Measurements from ENCODE around the gene PRKN. TPM values are rescaled to one million over a fixed set of nuclear protein-coding genes. Genes with fewer than 3 reads are reported as not detected.
"Not testable (repeated sequence)": the region's sequence is repeated elsewhere in the genome, so short reads cannot be mapped to it uniquely, and the experiment has no call there.

Gene PRKN
- total RNA-seq, 3 donors from 2014 or later = 5.2 to 10.2 (median 8.1) TPM

DNA sequence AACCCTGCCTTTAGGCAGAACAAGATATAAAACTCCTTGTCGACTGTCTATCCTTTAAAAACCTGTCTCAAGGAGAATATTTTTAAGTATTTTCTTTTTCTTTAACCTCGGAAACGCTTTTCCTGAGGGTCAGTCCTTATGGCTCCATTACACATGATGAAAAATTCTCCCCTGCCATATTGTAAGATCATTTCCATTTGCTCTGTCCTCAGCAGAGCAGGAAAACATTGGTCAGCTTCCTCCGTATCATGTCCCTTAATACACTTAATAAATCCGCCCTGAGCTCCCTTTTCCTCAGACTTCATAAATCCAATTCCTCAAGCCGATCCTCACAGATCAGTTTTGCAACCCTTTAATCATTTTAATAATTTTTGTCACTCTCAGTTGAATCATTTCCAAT is 1219.2 kb downstream of the PRKN start:
- intact Hi-C loops (cut with DNase I, micrococcal nuclease) = no loop called here
- Histone ChIP-seq H3K9me3 (peaks cover 3% of the 10 kb centered on the region), H3K4me1 (ENCODE audit: low read depth) (no peaks in the 10 kb centered on the region), H3K36me3 (ENCODE audit: low read depth) (no peaks in the 10 kb centered on the region), H3K4me3 (no peak overlapping the region)
- ATAC-seq (no peak), DNase-seq (no peak)
- TF ChIP-seq CTCF (IDR thresholded peaks at IDR 0.05) = no peak

DNA sequence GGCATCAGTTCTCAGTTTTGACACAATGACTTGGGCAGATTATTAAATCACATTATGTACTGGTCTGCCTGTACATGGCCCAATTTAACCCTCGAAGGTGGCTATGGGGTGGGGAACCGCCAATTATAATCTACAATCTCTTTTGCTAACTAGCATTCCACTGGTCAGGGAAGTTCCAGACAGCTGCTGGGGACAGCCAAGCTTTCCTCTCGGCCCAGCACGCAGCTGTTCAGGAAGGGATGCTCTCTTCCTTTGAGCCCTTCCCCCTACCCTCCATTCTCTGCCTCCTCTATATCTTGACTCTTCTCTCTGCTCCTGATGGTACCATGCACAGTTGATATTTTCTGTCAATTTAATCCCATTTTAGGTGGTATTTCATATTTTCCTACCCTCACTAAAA is 1220.2 kb downstream of the PRKN start:
- intact Hi-C loops (cut with DNase I, micrococcal nuclease) = no loop called here
- TF ChIP-seq CTCF (IDR thresholded peaks at IDR 0.05) = no peak
- Histone ChIP-seq H3K4me1 (ENCODE audit: low read depth) (no peaks in the 10 kb centered on the region), H3K9me3 (peaks cover 3% of the 10 kb centered on the region), H3K4me3 (no peak overlapping the region), H3K36me3 (ENCODE audit: low read depth) (no peaks in the 10 kb centered on the region)
- DNase-seq (no peak), ATAC-seq (no peak)

- intact Hi-C loops (cut with DNase I, micrococcal nuclease) = no loop called here
- Histone ChIP-seq H3K4me3 (no peak overlapping the region), H3K9me3 (peaks cover 3% of the 10 kb centered on the region), H3K36me3 (ENCODE audit: low read depth) (no peaks in the 10 kb centered on the region), H3K4me1 (ENCODE audit: low read depth) (no peaks in the 10 kb centered on the region)
- no peak for TF ChIP-seq CTCF (IDR thresholded peaks at IDR 0.05)
- DNase-seq (no peak), ATAC-seq (no peak)
Observed at GRCh38 chr6:161503570-161503969, 1224.0 kb downstream of the PRKN start.

- H3K4me3 ChIP-seq = no peak overlapping the region
- no peak for DNase-seq
- no peak for ATAC-seq
Observed at GRCh38 chr6:161498881-161499280, 1228.7 kb downstream of the PRKN start.

DNA sequence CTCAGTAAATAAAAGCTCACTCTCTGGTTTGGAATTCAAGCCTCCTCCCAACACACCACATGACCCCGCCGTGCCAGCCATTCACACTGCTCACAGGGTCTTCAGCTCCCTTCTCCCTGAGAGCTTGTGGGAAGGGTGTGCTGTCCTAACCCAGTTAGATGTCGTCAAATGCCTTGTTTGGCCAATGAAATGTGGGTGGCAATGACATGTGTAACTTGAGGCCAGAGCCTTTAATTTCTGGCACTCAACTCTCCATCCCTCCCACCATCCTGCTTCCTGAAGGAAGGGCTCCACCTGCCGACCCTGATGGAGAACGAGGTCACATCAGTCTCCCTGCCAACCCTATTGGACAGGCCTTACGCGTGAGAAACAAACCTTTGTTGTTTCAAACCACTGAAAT is 1229.2 kb downstream of the PRKN start:
- no peaks in the 10 kb centered on the region for H3K9me3 ChIP-seq
- no peak for ATAC-seq
- intact Hi-C loops (cut with DNase I, micrococcal nuclease) = no loop called here
- no peak for DNase-seq
- no peak overlapping the region for H3K4me3 ChIP-seq
- no peaks in the 10 kb centered on the region for H3K36me3 ChIP-seq (ENCODE audit: low read depth)
- no peak for TF ChIP-seq CTCF (IDR thresholded peaks at IDR 0.05)
- no peaks in the 10 kb centered on the region for H3K4me1 ChIP-seq (ENCODE audit: low read depth)

More at GRCh38 chr6:161498881-161499280, 1228.7 kb downstream of the PRKN start:
- no peaks in the 10 kb centered on the region for H3K4me1 ChIP-seq (ENCODE audit: low read depth)
- no peak for TF ChIP-seq CTCF (IDR thresholded peaks at IDR 0.05)
- intact Hi-C loops (cut with DNase I, micrococcal nuclease) = no loop called here
- H3K9me3 ChIP-seq = peaks cover 3% of the 10 kb centered on the region
- no peaks in the 10 kb centered on the region for H3K36me3 ChIP-seq (ENCODE audit: low read depth)

GRCh38 chr6:161496941-161497340 is 1230.6 kb downstream of the PRKN start:
- ATAC-seq (no peak), DNase-seq (no peak)
- intact Hi-C loops (cut with DNase I, micrococcal nuclease) = loop anchor here in 1 of 2 donors (2.0 kb wide), 1 partner anchor 34 kb away; no protein-coding TSS in a partner anchor
- Histone ChIP-seq H3K9me3 (no peaks in the 10 kb centered on the region), H3K4me1 (ENCODE audit: low read depth) (no peaks in the 10 kb centered on the region), H3K4me3 (no peak overlapping the region), H3K36me3 (ENCODE audit: low read depth) (no peaks in the 10 kb centered on the region)
- no peak for TF ChIP-seq CTCF (IDR thresholded peaks at IDR 0.05)

GRCh38 chr6:161496271-161496670 is 1231.3 kb downstream of the PRKN start:
- DNase-seq; H3K4me3 ChIP-seq; H3K4me1 ChIP-seq (ENCODE audit: low read depth); H3K9me3 ChIP-seq; H3K36me3 ChIP-seq (ENCODE audit: low read depth); ATAC-seq: not testable (repeated sequence)
- intact Hi-C loops (cut with DNase I, micrococcal nuclease) = loop anchor here in 1 of 2 donors (2.0 kb wide), 1 partner anchor 35 kb away; no protein-coding TSS in a partner anchor
